ENCODE data around the gene ZNF524. TPM values are rescaled to one million over a fixed set of nuclear protein-coding genes. Genes with fewer than 3 reads are reported as not detected.

The ZNF524 gene
- total and polyA plus RNA-seq, 4 donors: 12.6 to 62.5 (median 28.2) TPM

GRCh38 chr19:55616395-55616875 lies 16.3 kb downstream of the ZNF524 start:
- 98% methylated on average over 37 to 38 of the region's 38 CpGs for WGBS, 2 donors
- H3K36me3 ChIP-seq (ENCODE audit: control insufficient read depth in 4 of 4, insufficient read depth in 4 of 4, low read length in 4 of 4): peaks cover 11 to 49% (median 16%) of the 10 kb centered on the region in 4 donors
- ATAC-seq (ENCODE audit: insufficient read depth, low FRiP score): no peak

GRCh38 chr19:55617426-55617825 lies 17.3 kb downstream of the ZNF524 start:
- Histone ChIP-seq H3K4me3 (no peak overlapping the region), H3K4me1 (ENCODE audit: control insufficient read depth in 5 of 5, insufficient read depth in 5 of 5, low read length in 5 of 5) (peaks cover 0 to 15% (median 6%) of the 10 kb centered on the region in 5 donors), H3K27me3 (ENCODE audit: control insufficient read depth in 3 of 3, insufficient read depth in 3 of 3, low read length in 2 of 3) (no peaks in the 10 kb centered on the region), H3K27ac (ENCODE audit: low read depth in 1 of 2, low read length in 1 of 2) (no peak overlapping the region), H3K9ac (ENCODE audit: insufficient read depth in 1 of 2, low read length in 2 of 2) (no peak overlapping the region), H3K36me3 (ENCODE audit: control insufficient read depth in 4 of 4, insufficient read depth in 4 of 4, low read length in 4 of 4) (peaks cover 11 to 58% (median 18%) of the 10 kb centered on the region in 4 donors), H3K9me3 (ENCODE audit: control insufficient read depth in 4 of 4, insufficient read depth in 3 of 4, low read length in 3 of 4) (no peaks in the 10 kb centered on the region)
- TF ChIP-seq CTCF (IDR thresholded peaks at IDR 0.05; ENCODE audit: control extremely low read depth, extremely low read depth): no peak
- 81% methylated on average over 8 of the region's 8 CpGs for WGBS, 2 donors
- DNase-seq (no peak), ATAC-seq (ENCODE audit: insufficient read depth, low FRiP score) (no peak)

More at GRCh38 chr19:55616395-55616875, 16.3 kb downstream of the ZNF524 start:
- Histone ChIP-seq H3K9me3 (ENCODE audit: control insufficient read depth in 4 of 4, insufficient read depth in 3 of 4, low read length in 3 of 4) (no peaks in the 10 kb centered on the region), H3K4me1 (ENCODE audit: control insufficient read depth in 5 of 5, insufficient read depth in 5 of 5, low read length in 5 of 5) (peaks cover 0 to 15% (median 11%) of the 10 kb centered on the region in 5 donors), H3K9ac (ENCODE audit: insufficient read depth in 1 of 2, low read length in 2 of 2) (no peak overlapping the region), H3K27me3 (ENCODE audit: control insufficient read depth in 3 of 3, insufficient read depth in 3 of 3, low read length in 2 of 3) (no peaks in the 10 kb centered on the region), H3K27ac (ENCODE audit: low read depth in 1 of 2, low read length in 1 of 2) (no peak overlapping the region), H3K4me3 (no peak overlapping the region)
- DNase-seq: no peak
- no peak for TF ChIP-seq CTCF (IDR thresholded peaks at IDR 0.05; ENCODE audit: control extremely low read depth, extremely low read depth)

- Histone ChIP-seq H3K4me3 (no peak overlapping the region), H3K4me1 (ENCODE audit: control insufficient read depth in 5 of 5, insufficient read depth in 5 of 5, low read length in 5 of 5) (peaks cover 0 to 17% (median 6%) of the 10 kb centered on the region in 5 donors), H3K27ac (ENCODE audit: low read depth in 1 of 2, low read length in 1 of 2) (peak overlapping the region in 1 of 2 donors; percentile 64), H3K9me3 (ENCODE audit: control insufficient read depth in 4 of 4, insufficient read depth in 3 of 4, low read length in 3 of 4) (no peaks in the 10 kb centered on the region), H3K27me3 (ENCODE audit: control insufficient read depth in 3 of 3, insufficient read depth in 3 of 3, low read length in 2 of 3) (no peaks in the 10 kb centered on the region), H3K9ac (ENCODE audit: insufficient read depth in 1 of 2, low read length in 2 of 2) (no peak overlapping the region), H3K36me3 (ENCODE audit: control insufficient read depth in 4 of 4, insufficient read depth in 4 of 4, low read length in 4 of 4) (peaks cover 11 to 58% (median 18%) of the 10 kb centered on the region in 4 donors)
- no peak for ATAC-seq (ENCODE audit: insufficient read depth, low FRiP score)
- TF ChIP-seq CTCF (IDR thresholded peaks at IDR 0.05; ENCODE audit: control extremely low read depth, extremely low read depth): no peak
- DNase-seq: no peak
- WGBS, 2 donors: 80 to 86% methylated on average over 7 of the region's 7 CpGs
These were observed 18.3 kb downstream of the ZNF524 start for GRCh38 chr19:55618426-55618825.

GRCh38 chr19:55619286-55619685 lies 19.2 kb downstream of the ZNF524 start:
- H3K27ac ChIP-seq (ENCODE audit: low read depth in 1 of 2, low read length in 1 of 2): peak overlapping the region in 1 of 2 donors; percentile 69

More at GRCh38 chr19:55619286-55619685, 19.2 kb downstream of the ZNF524 start:
- H3K9me3 ChIP-seq (ENCODE audit: control insufficient read depth in 4 of 4, insufficient read depth in 3 of 4, low read length in 3 of 4): no peaks in the 10 kb centered on the region
- H3K4me3 ChIP-seq: no peak overlapping the region
- peaks cover 3 to 23% (median 6%) of the 10 kb centered on the region in 5 donors for H3K4me1 ChIP-seq (ENCODE audit: control insufficient read depth in 5 of 5, insufficient read depth in 5 of 5, low read length in 5 of 5)
- H3K9ac ChIP-seq (ENCODE audit: insufficient read depth in 1 of 2, low read length in 2 of 2): peak overlapping the region in 1 of 2 donors; percentile 47
- no peaks in the 10 kb centered on the region for H3K27me3 ChIP-seq (ENCODE audit: control insufficient read depth in 3 of 3, insufficient read depth in 3 of 3, low read length in 2 of 3)
- ATAC-seq (ENCODE audit: insufficient read depth, low FRiP score) (no peak), DNase-seq (peak; percentile 48 to 86 (median 84))
- TF ChIP-seq CTCF (IDR thresholded peaks at IDR 0.05; ENCODE audit: control extremely low read depth, extremely low read depth): no peak
- peaks cover 11 to 50% (median 18%) of the 10 kb centered on the region in 4 donors for H3K36me3 ChIP-seq (ENCODE audit: control insufficient read depth in 4 of 4, insufficient read depth in 4 of 4, low read length in 4 of 4)
- WGBS, 2 donors: 35 to 50% methylated on average over 3 of the region's 3 CpGs

All from lung (tissue), 12 donors.